KMS-11 (cell line): ENCODE measurements around the gene CITED1.

Source experiments
- H2AFZ ChIP-seq: fragments of 200-600 bp; sonication (generic); 2 replicates; pipeline ENCODE4 v1.6.1; 2016; ENCODE audit warnings: antibody characterized with exemption, mixed run types, low read depth
- H3K27ac ChIP-seq: fragments of 200-600 bp; sonication (generic); 2 replicates; pipeline ENCODE4 v1.6.1; 2016; ENCODE audit warnings: mild to moderate bottlenecking, mixed run types
- H3K27me3 ChIP-seq: fragments of 200-600 bp; sonication (generic); 2 replicates; pipeline ENCODE4 v1.6.1; 2017; ENCODE audit warnings: mild to moderate bottlenecking, low read depth, mixed run types, moderate library complexity; ENCODE audit not compliant: insufficient read depth
- H3K36me3 ChIP-seq: fragments of 200-600 bp; sonication (generic); 2 replicates; pipeline ENCODE4 v1.6.1; 2017; ENCODE audit warnings: mild to moderate bottlenecking, mixed run types; ENCODE audit not compliant: insufficient read depth
- H3K4me1 ChIP-seq: fragments of 200-600 bp; sonication (generic); 2 replicates; pipeline ENCODE4 v1.6.1; 2016; ENCODE audit warnings: mild to moderate bottlenecking, low read depth, mixed run types; ENCODE audit not compliant: poor library complexity, severe bottlenecking
- H3K4me2 ChIP-seq: fragments of 200-600 bp; sonication (generic); 2 replicates; pipeline ENCODE4 v1.7.0; 2016; ENCODE audit warnings: mild to moderate bottlenecking, mixed run types
- H3K4me3 ChIP-seq: fragments of 200-600 bp; sonication (generic); IDR thresholded peaks from 2 replicates; pipeline ENCODE4 v1.6.1; 2017; ENCODE audit warnings: low read depth, low read length, mixed read lengths; ENCODE audit not compliant: insufficient read depth
- H3K79me2 ChIP-seq: fragments of 200-600 bp; sonication (generic); 2 replicates; pipeline ENCODE4 v1.6.1; 2016; ENCODE audit warnings: low read depth, mixed run types; ENCODE audit not compliant: insufficient read depth
- H3K9ac ChIP-seq: fragments of 200-600 bp; sonication (generic); 2 replicates; pipeline ENCODE4 v1.6.1; 2016; ENCODE audit warnings: mild to moderate bottlenecking, mixed run types
- H4K20me1 ChIP-seq: fragments of 200-600 bp; sonication (generic); 2 replicates; pipeline ENCODE4 v1.6.1; 2016; ENCODE audit warnings: mild to moderate bottlenecking, mixed run types; ENCODE audit not compliant: insufficient read depth
- TF ChIP-seq, protein P1 (sequence below): fragments of 200-600 bp; sonication (generic); conservative IDR thresholded peaks from 2 replicates; pipeline ENCODE4 v1.6.1; 2017; ENCODE audit warnings: low read depth, mild to moderate bottlenecking, antibody characterized with exemption, low read length, moderate library complexity, mixed read lengths

CITED1 gene

DNA sequence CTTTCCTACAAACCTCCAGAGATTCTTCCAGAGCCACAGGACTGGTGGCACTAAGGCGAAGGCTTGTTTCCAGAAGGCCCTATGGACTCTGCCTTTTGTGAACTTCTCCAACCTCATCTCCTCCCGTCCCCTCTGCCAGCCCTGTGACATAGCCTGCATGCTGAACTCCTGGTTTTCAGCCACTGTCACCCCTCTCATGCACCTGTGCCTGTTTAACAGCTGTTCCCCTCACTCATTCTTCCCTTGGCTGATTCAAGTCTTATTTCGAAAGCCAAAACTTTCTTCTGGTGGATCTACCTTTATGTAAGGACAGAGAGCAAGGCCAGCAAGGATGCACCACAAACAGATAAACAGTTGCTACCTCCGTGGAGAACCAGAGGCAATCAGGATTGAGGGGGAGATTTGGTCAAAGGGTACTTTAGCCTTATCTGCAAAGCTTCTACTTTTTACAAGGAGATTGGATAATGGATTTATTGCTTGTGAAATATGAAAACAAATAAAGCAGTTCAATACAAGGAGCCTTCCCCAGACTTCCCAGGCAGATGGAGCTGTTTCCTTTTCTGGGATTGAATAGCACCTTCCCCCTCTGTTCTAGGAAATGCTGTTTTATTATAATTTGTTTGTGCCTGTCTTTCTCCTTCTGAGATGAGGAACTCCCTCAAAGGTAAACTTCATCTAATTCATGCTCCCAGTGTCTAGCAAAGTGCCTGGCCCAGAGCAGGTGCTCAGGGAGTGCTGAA lies 5.7 kb downstream of the CITED1 start:
- no peak overlapping the region for H3K4me3 ChIP-seq
- no peaks in the 10 kb centered on the region for H4K20me1 ChIP-seq
- no peak overlapping the region for H2AFZ ChIP-seq
- H3K27ac ChIP-seq: no peak overlapping the region
- TF ChIP-seq, protein P1, sequence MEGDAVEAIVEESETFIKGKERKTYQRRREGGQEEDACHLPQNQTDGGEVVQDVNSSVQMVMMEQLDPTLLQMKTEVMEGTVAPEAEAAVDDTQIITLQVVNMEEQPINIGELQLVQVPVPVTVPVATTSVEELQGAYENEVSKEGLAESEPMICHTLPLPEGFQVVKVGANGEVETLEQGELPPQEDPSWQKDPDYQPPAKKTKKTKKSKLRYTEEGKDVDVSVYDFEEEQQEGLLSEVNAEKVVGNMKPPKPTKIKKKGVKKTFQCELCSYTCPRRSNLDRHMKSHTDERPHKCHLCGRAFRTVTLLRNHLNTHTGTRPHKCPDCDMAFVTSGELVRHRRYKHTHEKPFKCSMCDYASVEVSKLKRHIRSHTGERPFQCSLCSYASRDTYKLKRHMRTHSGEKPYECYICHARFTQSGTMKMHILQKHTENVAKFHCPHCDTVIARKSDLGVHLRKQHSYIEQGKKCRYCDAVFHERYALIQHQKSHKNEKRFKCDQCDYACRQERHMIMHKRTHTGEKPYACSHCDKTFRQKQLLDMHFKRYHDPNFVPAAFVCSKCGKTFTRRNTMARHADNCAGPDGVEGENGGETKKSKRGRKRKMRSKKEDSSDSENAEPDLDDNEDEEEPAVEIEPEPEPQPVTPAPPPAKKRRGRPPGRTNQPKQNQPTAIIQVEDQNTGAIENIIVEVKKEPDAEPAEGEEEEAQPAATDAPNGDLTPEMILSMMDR: no peak
- no peak overlapping the region for H3K4me2 ChIP-seq
- no peaks in the 10 kb centered on the region for H3K4me1 ChIP-seq
- H3K9ac ChIP-seq: no peak overlapping the region
- 0 out of 2 replicates have a peak, but pooled peaks cover under 1% of the 10 kb centered on the region for H3K27me3 ChIP-seq
- no peaks in the 10 kb centered on the region for H3K79me2 ChIP-seq
- H3K36me3 ChIP-seq: no peaks in the 10 kb centered on the region

DNA sequence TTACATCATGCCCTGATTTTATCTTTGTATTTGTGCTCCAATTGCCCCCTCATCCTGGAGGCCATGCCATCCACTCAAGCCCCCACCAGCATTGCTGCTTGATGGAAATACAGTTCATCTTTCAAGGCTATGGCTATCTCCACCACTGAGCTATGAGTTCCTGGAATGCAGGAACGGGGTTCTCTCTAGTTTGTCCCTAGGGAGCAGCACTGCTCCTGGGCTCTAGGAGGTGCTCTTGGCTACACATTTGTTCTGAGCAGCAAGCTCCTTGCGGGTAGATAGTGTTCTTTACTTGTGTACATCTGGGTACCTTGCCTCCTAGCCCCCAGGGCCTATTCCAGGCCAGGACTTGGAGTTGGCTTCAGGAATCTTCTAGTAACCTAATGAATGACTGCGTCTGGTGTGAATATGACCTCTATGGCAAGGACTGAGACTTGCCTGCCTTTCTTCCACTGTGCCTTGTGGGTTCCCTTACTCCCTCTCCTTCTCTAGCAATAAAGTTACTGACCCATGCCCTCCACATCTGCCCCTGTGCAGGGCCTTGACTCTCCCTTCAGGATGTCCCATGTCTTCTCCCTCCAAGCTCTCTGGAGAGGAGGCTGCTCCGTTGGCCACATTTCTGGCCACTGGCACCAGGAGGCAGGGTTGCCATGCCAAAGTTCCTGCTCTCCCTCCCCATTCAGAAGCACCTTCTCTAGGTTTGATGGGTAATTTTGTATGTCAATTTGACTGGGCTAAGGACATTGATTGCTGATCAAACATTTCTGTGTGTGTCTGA lies 7.6 kb downstream of the CITED1 start:
- Histone ChIP-seq H3K79me2 (no peaks in the 10 kb centered on the region), H3K36me3 (no peaks in the 10 kb centered on the region), H3K27me3 (no peaks in the 10 kb centered on the region), H3K9ac (no peak overlapping the region), H4K20me1 (no peaks in the 10 kb centered on the region), H3K27ac (no peak overlapping the region), H3K4me2 (no peak overlapping the region), H2AFZ (no peak overlapping the region), H3K4me3 (no peak overlapping the region), H3K4me1 (no peaks in the 10 kb centered on the region)
- TF ChIP-seq, protein P1: no peak

DNA sequence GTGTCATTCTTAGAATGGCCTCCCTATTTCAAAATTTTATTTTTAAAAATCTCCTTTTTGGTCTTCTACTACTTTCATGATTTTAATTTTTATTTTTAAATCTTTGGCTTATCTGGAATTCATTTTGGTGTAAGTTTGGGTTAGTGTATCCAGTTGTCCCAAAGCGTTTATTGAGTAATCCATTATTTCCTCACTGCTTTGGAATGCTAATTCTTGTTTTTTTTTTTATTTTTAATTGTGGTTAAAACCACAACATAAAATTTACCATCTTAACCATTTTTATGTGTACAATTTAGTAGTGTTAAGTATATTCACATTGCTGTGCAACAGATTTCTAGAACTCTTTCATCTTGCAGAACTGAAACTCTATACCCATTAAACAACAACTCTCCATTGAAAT lies 8.7 kb downstream of the CITED1 start:
- H3K79me2 ChIP-seq: no peaks in the 10 kb centered on the region

DNA sequence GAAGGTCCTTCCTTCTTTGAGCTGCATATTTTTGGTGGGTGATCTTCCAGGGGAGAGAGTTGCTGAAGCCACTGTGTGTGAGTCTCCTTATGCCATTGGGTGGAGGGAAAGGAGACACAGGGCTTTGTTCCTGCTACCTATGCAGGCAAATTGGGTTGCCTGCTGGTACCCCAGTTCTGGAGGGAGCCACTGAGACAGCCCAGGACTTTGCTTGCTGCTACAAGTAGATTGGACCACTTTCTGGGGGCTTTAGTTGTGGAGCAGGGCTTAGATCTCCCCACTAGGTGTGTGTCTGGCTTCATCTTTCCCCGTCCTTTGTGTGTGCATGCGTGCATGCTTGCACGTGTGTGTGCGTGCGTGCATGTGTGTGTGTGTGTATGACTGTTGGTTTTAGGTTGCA lies 10.0 kb downstream of the CITED1 start:
- Histone ChIP-seq H3K27ac (no peak overlapping the region), H3K4me1 (no peaks in the 10 kb centered on the region), H2AFZ (no peak overlapping the region), H4K20me1 (no peaks in the 10 kb centered on the region), H3K27me3 (no peaks in the 10 kb centered on the region), H3K36me3 (no peaks in the 10 kb centered on the region), H3K9ac (no peak overlapping the region), H3K4me3 (no peak overlapping the region), H3K4me2 (no peak overlapping the region), H3K79me2 (no peaks in the 10 kb centered on the region)
- TF ChIP-seq, protein P1: no peak

More for the DNA sequence above, 8.7 kb downstream of the CITED1 start:
- Histone ChIP-seq H3K27me3 (no peaks in the 10 kb centered on the region), H4K20me1 (no peaks in the 10 kb centered on the region), H2AFZ (no peak overlapping the region), H3K4me1 (no peaks in the 10 kb centered on the region), H3K4me3 (no peak overlapping the region), H3K27ac (no peak overlapping the region), H3K4me2 (no peak overlapping the region), H3K9ac (no peak overlapping the region), H3K36me3 (no peaks in the 10 kb centered on the region)
- TF ChIP-seq, protein P1: no peak
